Panc1 (cell line): ENCODE measurements around the gene SLC7A14. TPM values are rescaled to one million over a fixed set of nuclear protein-coding genes. Genes with fewer than 3 reads are reported as not detected.
A peak's percentile ranks its signal among the peaks of the same experiment; 100 is the strongest.

ENCODE experiments used
- ATAC-seq: fragments of 200-7000 bp; cut with Tn5 transposase; 2 replicates; pipeline ENCODE4 v1.9.1; 2020; ENCODE audit warnings: mild to moderate bottlenecking, moderate library complexity
- BruUV-seq: library from RNA; stranded (reverse); fragments of 400-500 nt; replicated peaks from 2 replicates; lab custom pipeline; 2021; lab: Mats Ljungman, UMichigan
- CTCF ChIA-PET: fragments of 300-600 bp; sonication (Branson Sonifier 250); formaldehyde crosslinking; loops from one replicate; lab custom pipeline; 2022; ENCODE audit warnings: antibody characterized with exemption; lab: Charles Lee
- POLR2A ChIA-PET: fragments of 300-600 bp; sonication (Branson Sonifier 250); formaldehyde crosslinking; loops from one replicate; lab custom pipeline; 2022; ENCODE audit warnings: antibody characterized with exemption; lab: Charles Lee
- DNase-seq: peaks from one replicate; pipeline ENCODE4 v3.0.0-alpha.2; 2010; ENCODE audit warnings: low read depth, low spot score
- H3K27ac ChIP-seq: 2 replicates; pipeline ENCODE4 v1.5.1; 2011; ENCODE audit warnings: mild to moderate bottlenecking, low read length, inconsistent platforms
- H3K27me3 ChIP-seq: fragments of 200-500 bp; sonication (Bioruptor generic); 2 replicates; pipeline ENCODE4 v1.6.0; 2014; ENCODE audit warnings: low read length, inconsistent platforms; ENCODE audit not compliant: control insufficient read depth, insufficient read depth
- H3K36me3 ChIP-seq: fragments of 200-500 bp; sonication (Bioruptor generic); 2 replicates; pipeline ENCODE4 v1.5.1; 2014; ENCODE audit warnings: inconsistent platforms, mild to moderate bottlenecking, low read length, moderate library complexity; ENCODE audit not compliant: control insufficient read depth, insufficient read depth
- H3K4me1 ChIP-seq: 2 replicates; pipeline ENCODE4 v1.5.1; 2011; ENCODE audit warnings: inconsistent platforms, mild to moderate bottlenecking, low read length, moderate library complexity; ENCODE audit not compliant: control insufficient read depth, insufficient read depth
- H3K4me3 ChIP-seq, 2 experiments: 2 replicates each; pipeline ENCODE4 v1.5.1; 2011 to 2012; ENCODE audit warnings: low read depth in 2 of 2, low read length in 2 of 2, mild to moderate bottlenecking in 2 of 2, inconsistent platforms in 1 of 2, moderate library complexity in 1 of 2
- H3K9me3 ChIP-seq: fragments of 200-500 bp; sonication (Bioruptor generic); 2 replicates; pipeline ENCODE4 v1.5.1; 2014; ENCODE audit warnings: low read depth, mild to moderate bottlenecking, inconsistent platforms, low read length, moderate library complexity; ENCODE audit not compliant: control insufficient read depth, insufficient read depth
- POLR2AphosphoS5 ChIP-seq: IDR thresholded peaks from 2 replicates; pipeline ENCODE4 v1.6.1; 2012; ENCODE audit warnings: mild to moderate bottlenecking, low read depth, low read length, moderate library complexity
- SIN3A ChIP-seq: IDR thresholded peaks from 2 replicates; pipeline ENCODE4 v1.6.1; 2012; ENCODE audit warnings: low read depth, mild to moderate bottlenecking, low read length, moderate library complexity, borderline replicate concordance; ENCODE audit not compliant: insufficient read depth
- TCF7L2 ChIP-seq: IDR thresholded peaks from 2 replicates; pipeline ENCODE4 v1.6.1; 2011; ENCODE audit warnings: mild to moderate bottlenecking, low read depth, low read length, inconsistent platforms
- in situ Hi-C: cut with HindIII; loops from 2 replicates; pipeline ENCODE4 v1.10.0; 2016; ENCODE audit warnings: low sequenced_read_pairs, low pct_unique_long_range_greater_than_20kb
- intact Hi-C: fragments of 100-400 bp; cut with micrococcal nuclease; formaldehyde crosslinking; loops from one replicate; pipeline ENCODE4 v1.10.0; 2022; ENCODE audit not compliant: unreplicated experiment
- total RNA-seq: library from RNA; stranded (reverse); gene quantifications from one replicate; pipeline ENCODE4 v1.2.1, GENCODE V29; 2021; ENCODE audit not compliant: unreplicated experiment
- TF ChIP-seq, protein P1 (sequence below), 2 experiments: IDR thresholded peaks; 2 replicates each; pipeline ENCODE4 v1.6.1; 2011 to 2012; ENCODE audit warnings: low read depth in 2 of 2, control low read depth in 1 of 2, low read length in 1 of 2, mild to moderate bottlenecking in 1 of 2, moderate library complexity in 1 of 2; ENCODE audit not compliant: insufficient read depth in 1 of 2
- TF ChIP-seq, protein P2 (sequence below): fragments of 450-650 bp; IDR thresholded peaks from 2 replicates; pipeline ENCODE4 v1.5.1; 2017; ENCODE audit warnings: mild to moderate bottlenecking

SLC7A14 gene
- total RNA-seq, 1 experiment from 2014 or later = not detected

DNA sequence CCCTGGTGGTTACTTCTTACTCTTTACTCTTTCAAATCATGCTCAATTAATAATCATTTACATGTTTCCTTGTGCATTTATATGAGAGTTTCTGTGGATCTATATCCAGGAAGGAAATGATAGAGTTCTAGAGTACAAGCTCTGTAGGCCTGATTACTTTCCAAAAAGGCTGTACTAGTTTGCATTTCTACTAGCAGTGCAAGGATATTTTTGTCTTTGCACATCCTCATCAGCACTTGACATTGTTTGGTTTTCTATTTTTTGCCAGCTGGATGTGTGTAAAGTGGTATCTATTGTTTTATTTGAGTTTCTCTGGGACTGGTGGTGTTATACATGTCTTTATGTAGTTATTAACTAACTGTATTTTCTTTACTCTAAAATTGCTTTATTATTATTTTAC lies 19.6 kb upstream of the SLC7A14 start:
- ATAC-seq (no peak), DNase-seq (no peak)
- POLR2A ChIA-PET = no interaction called here
- H3K4me1 ChIP-seq = no peaks in the 10 kb centered on the region
- no TSS peak for BruUV-seq
- CTCF ChIA-PET = no interaction called here
- H3K36me3 ChIP-seq = no peaks in the 10 kb centered on the region
- H3K27ac ChIP-seq = no peak overlapping the region
- no peak overlapping the region for H3K4me3 ChIP-seq
- in situ Hi-C loops (no loop called here), intact Hi-C loops (no loop called here)
- H3K9me3 ChIP-seq = no peaks in the 10 kb centered on the region
- peaks cover 3% of the 10 kb centered on the region; the same call in 1 of the 2 replicates for H3K27me3 ChIP-seq
- TF ChIP-seq POLR2AphosphoS5 = no peak

DNA sequence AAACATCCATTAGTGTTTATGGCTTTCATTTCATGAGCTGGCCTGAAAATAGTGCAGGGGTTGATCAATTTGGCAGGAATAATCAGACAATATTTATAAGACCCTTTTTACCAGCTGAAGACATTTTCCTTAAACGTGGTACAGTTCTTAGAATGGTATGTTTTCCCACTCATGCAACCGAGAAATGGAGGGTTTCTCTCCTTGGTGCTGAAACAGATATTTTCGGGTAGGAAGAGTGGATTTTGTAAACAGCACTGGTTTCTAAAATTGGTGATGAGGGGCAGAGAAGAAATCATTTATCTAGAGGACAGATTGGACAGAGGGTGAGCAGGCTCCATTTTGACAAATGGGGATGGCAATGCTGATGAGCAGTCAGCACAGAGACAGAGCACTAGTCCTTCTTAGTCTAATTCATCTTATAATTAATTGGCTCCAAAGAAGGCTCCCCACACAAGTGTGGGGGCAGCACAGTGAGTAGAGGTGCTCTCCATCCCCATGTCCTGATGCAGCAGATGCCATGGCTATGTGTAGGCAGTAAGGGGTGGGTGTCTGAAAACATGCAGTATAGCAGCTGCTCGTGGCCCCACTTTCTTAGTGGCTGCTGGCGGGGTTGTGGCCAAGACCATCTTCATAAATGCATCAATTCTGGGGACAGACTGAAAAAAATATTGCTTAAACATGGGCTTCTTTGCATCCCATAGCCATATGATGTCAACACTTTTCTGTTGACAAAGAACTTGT lies 18.1 kb upstream of the SLC7A14 start:
- Histone ChIP-seq H3K4me1 (no peaks in the 10 kb centered on the region), H3K36me3 (no peaks in the 10 kb centered on the region), H3K27ac (no peak overlapping the region), H3K9me3 (no peaks in the 10 kb centered on the region), H3K27me3 (peaks cover 3% of the 10 kb centered on the region; the same call in 1 of the 2 replicates), H3K4me3 (no peak overlapping the region)
- ChIA-PET CTCF (no interaction called here), POLR2A (no interaction called here)
- in situ Hi-C loops = no loop called here
- no peak for DNase-seq
- intact Hi-C loops = no loop called here
- TF ChIP-seq, protein P1, sequence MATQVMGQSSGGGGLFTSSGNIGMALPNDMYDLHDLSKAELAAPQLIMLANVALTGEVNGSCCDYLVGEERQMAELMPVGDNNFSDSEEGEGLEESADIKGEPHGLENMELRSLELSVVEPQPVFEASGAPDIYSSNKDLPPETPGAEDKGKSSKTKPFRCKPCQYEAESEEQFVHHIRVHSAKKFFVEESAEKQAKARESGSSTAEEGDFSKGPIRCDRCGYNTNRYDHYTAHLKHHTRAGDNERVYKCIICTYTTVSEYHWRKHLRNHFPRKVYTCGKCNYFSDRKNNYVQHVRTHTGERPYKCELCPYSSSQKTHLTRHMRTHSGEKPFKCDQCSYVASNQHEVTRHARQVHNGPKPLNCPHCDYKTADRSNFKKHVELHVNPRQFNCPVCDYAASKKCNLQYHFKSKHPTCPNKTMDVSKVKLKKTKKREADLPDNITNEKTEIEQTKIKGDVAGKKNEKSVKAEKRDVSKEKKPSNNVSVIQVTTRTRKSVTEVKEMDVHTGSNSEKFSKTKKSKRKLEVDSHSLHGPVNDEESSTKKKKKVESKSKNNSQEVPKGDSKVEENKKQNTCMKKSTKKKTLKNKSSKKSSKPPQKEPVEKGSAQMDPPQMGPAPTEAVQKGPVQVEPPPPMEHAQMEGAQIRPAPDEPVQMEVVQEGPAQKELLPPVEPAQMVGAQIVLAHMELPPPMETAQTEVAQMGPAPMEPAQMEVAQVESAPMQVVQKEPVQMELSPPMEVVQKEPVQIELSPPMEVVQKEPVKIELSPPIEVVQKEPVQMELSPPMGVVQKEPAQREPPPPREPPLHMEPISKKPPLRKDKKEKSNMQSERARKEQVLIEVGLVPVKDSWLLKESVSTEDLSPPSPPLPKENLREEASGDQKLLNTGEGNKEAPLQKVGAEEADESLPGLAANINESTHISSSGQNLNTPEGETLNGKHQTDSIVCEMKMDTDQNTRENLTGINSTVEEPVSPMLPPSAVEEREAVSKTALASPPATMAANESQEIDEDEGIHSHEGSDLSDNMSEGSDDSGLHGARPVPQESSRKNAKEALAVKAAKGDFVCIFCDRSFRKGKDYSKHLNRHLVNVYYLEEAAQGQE (IDR thresholded peaks at IDR 0.05; ENCODE audit: insufficient read depth in 1 of 2, low read depth in 2 of 2, low read length in 1 of 2) = peak; percentile 42 to 75; a peak in 3 of 4 replicates
- TF ChIP-seq, protein P2, sequence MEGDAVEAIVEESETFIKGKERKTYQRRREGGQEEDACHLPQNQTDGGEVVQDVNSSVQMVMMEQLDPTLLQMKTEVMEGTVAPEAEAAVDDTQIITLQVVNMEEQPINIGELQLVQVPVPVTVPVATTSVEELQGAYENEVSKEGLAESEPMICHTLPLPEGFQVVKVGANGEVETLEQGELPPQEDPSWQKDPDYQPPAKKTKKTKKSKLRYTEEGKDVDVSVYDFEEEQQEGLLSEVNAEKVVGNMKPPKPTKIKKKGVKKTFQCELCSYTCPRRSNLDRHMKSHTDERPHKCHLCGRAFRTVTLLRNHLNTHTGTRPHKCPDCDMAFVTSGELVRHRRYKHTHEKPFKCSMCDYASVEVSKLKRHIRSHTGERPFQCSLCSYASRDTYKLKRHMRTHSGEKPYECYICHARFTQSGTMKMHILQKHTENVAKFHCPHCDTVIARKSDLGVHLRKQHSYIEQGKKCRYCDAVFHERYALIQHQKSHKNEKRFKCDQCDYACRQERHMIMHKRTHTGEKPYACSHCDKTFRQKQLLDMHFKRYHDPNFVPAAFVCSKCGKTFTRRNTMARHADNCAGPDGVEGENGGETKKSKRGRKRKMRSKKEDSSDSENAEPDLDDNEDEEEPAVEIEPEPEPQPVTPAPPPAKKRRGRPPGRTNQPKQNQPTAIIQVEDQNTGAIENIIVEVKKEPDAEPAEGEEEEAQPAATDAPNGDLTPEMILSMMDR = no peak
- BruUV-seq = no TSS peak
- no peak for ATAC-seq

DNA sequence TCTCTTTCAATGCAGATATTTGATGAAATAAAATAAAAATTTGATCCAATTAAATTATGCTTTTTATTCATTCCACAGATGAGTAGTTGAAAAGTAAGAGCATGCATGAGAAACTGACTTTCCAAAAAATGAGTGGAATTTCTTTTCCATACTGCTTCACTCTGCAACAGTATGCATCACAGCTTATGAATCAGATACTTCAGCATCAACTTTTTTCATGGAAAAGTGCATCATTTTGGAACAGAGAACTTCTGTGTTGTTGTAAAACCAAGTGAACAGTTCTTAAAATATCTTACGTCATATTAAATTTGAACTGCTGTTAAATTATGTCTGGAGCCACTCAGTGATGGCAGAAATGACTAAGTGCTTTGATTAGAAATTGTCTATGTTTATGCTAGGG lies 16.7 kb upstream of the SLC7A14 start:
- Histone ChIP-seq H3K36me3 (no peaks in the 10 kb centered on the region), H3K27ac (no peak overlapping the region), H3K4me1 (no peaks in the 10 kb centered on the region), H3K27me3 (peaks cover 3% of the 10 kb centered on the region; the same call in 1 of the 2 replicates), H3K4me3 (no peak overlapping the region), H3K9me3 (no peaks in the 10 kb centered on the region)
- intact Hi-C loops = no loop called here
- in situ Hi-C loops = no loop called here
- POLR2A ChIA-PET = no interaction called here
- no TSS peak for BruUV-seq
- TF ChIP-seq POLR2AphosphoS5 = no peak
- TF ChIP-seq, protein P1 (IDR thresholded peaks at IDR 0.05; ENCODE audit: insufficient read depth in 1 of 2, low read depth in 2 of 2, low read length in 1 of 2) = no peak
- TF ChIP-seq, protein P2 = no peak
- no peak for TF ChIP-seq TCF7L2
- no peak for TF ChIP-seq SIN3A
- CTCF ChIA-PET = no interaction called here
- no peak for DNase-seq
- no peak for ATAC-seq
